HG03457 (cell line): Measurements from ENCODE around the gene C9orf50.

Source experiments
- ATAC-seq: cut with Tn5 transposase; IDR thresholded peaks from one replicate; pipeline ENCODE4 v1.9.1; 2021; ENCODE audit warnings: moderate number of reproducible peaks; ENCODE audit not compliant: unreplicated experiment

Gene C9orf50

GRCh38 chr9:129632460-129632859 is 11.6 kb upstream of the C9orf50 start:
- ATAC-seq = no peak

GRCh38 chr9:129631674-129632129 is 10.8 kb upstream of the C9orf50 start:
- ATAC-seq = no peak

GRCh38 chr9:129630967-129631673 is 10.2 kb upstream of the C9orf50 start:
- no peak for ATAC-seq

- no peak for ATAC-seq
These were observed 8.4 kb upstream of the C9orf50 start for GRCh38 chr9:129629251-129629820.

- no peak for ATAC-seq
These were observed 7.8 kb upstream of the C9orf50 start for GRCh38 chr9:129628709-129629108.

- ATAC-seq = no peak
These were observed 6.9 kb upstream of the C9orf50 start for GRCh38 chr9:129627556-129628440.

- no peak for ATAC-seq
These were observed 5.9 kb upstream of the C9orf50 start for GRCh38 chr9:129626625-129627284.

GRCh38 chr9:129626079-129626624 is 5.3 kb upstream of the C9orf50 start, which contains the start of gene NTMT1:
Gene NTMT1, plus strand, starts transcription at chr9:129626163. Its CDS starts 6,541 bp downstream, at chr9:129632704.
- peak; percentile 43 for ATAC-seq

GRCh38 chr9:129624947-129625346 is 4.0 kb upstream of the C9orf50 start:
- no peak for ATAC-seq

- no peak for ATAC-seq
These were observed 3.4 kb upstream of the C9orf50 start for GRCh38 chr9:129624168-129624759.

- no peak for ATAC-seq
These were observed 2.4 kb upstream of the C9orf50 start for GRCh38 chr9:129623331-129623730.

- no peak for ATAC-seq
These were observed 873 bp downstream of the C9orf50 start for GRCh38 chr9:129619787-129620668.

GRCh38 chr9:129617167-129617566 is 3.7 kb downstream of the C9orf50 start:
- ATAC-seq = no peak

GRCh38 chr9:129615407-129616285 is 5.3 kb downstream of the C9orf50 start:
- no peak for ATAC-seq

- ATAC-seq = no peak
These were observed 6.0 kb downstream of the C9orf50 start for GRCh38 chr9:129614932-129615331.

GRCh38 chr9:129613520-129614175 is 7.3 kb downstream of the C9orf50 start:
- no peak for ATAC-seq

- ATAC-seq = no peak
These were observed 7.9 kb downstream of the C9orf50 start for GRCh38 chr9:129612815-129613519.
